Tibial nerve (tissue), 4 donors: ENCODE results near the gene DPAGT1. TPM values are rescaled to one million over a fixed set of nuclear protein-coding genes. Genes with fewer than 3 reads are reported as not detected.
A peak's percentile ranks its signal among the peaks of the same experiment; 100 is the strongest.

Experiments
- DNase-seq, 2 donors: peaks; one replicate each; pipeline ENCODE4 v3.0.0-alpha.2; 2019; ENCODE audit warnings: low spot score in 2 of 2
- H3K27ac ChIP-seq, 4 donors: fragments of 200-600 bp; sonication (generic) in 3 of 4; one replicate each; pipeline ENCODE4 v1.5.1; 2017 to 2019; ENCODE audit warnings: mild to moderate bottlenecking in 1 of 4
- H3K27me3 ChIP-seq, 2 donors: fragments of 200-600 bp; sonication (generic) in 1 of 2; one replicate each; pipeline versions ENCODE4 v1.5.1 to v1.6.0; 2017 to 2019
- H3K36me3 ChIP-seq, 3 donors: fragments of 200-600 bp; sonication (generic); one replicate each; pipeline ENCODE4 v1.5.1; 2018 to 2019
- H3K4me1 ChIP-seq, 4 donors: fragments of 200-600 bp; sonication (generic) in 3 of 4; one replicate each; pipeline ENCODE4 v1.5.1; 2017 to 2019
- H3K4me3 ChIP-seq, 4 donors: fragments of 200-600 bp; sonication (generic) in 3 of 4; one replicate each; pipeline ENCODE4 v1.5.1; 2017 to 2019; ENCODE audit warnings: mild to moderate bottlenecking in 1 of 4, moderate library complexity in 1 of 4
- H3K9me3 ChIP-seq, 4 donors: fragments of 200-600 bp; sonication (generic) in 3 of 4; one replicate each; pipeline ENCODE4 v1.5.1; 2017 to 2019
- CTCF ChIP-seq, 5 experiments: fragments of 200-600 bp in 3 of 5; fragments of 450-650 bp in 2 of 5; sonication (generic) in 3 of 5; IDR thresholded peaks; one replicate each; pipeline ENCODE4 v1.5.1; 2016 to 2019; ENCODE audit warnings: antibody characterized with exemption in 5 of 5, mild to moderate bottlenecking in 3 of 5, moderate library complexity in 2 of 5
- EP300 ChIP-seq, 2 donors: sonication (generic); formaldehyde crosslinking; IDR thresholded peaks; one replicate each; pipeline ENCODE4 v1.6.1; 2017; ENCODE audit warnings: antibody characterized with exemption in 2 of 2, mild to moderate bottlenecking in 1 of 2
- POLR2A ChIP-seq, 2 donors: fragments of 450-650 bp; IDR thresholded peaks; one replicate each; pipeline ENCODE4 v1.6.1; 2017; ENCODE audit warnings: antibody characterized with exemption in 2 of 2, mild to moderate bottlenecking in 2 of 2, moderate library complexity in 2 of 2
- WGBS, 2 donors: methylation state at CpG; one replicate each; pipeline ENCODE4 v1.1.5; 2018; 5-methylcytosine and 5-hydroxymethylcytosine counted together
- total RNA-seq, 4 donors: library from RNA; depleted of rRNA; stranded (reverse); fragments of >200 nt; gene quantifications; one replicate each; pipeline ENCODE4 v1.1.0, GENCODE V29; 2016

The DPAGT1 gene
- total RNA-seq, 4 donors from 2014 or later = 20.7 to 33.9 (median 23.5) TPM

GRCh38 chr11:119115484-119116234 lies 14.0 kb upstream of the DPAGT1 start:
- Histone ChIP-seq H3K27me3 (no peaks in the 10 kb centered on the region), H3K27ac (peak overlapping the region in 3 of 4 donors; percentile 47 to 60 (median 58)), H3K4me3 (peak overlapping the region in 2 of 4 donors; percentile 10 to 24), H3K4me1 (peaks cover 0 to 6% (median 2%) of the 10 kb centered on the region in 4 donors), H3K9me3 (no peaks in the 10 kb centered on the region), H3K36me3 (peaks cover 2 to 72% (median 13%) of the 10 kb centered on the region in 3 donors)
- peak in 1 of 2 donors; percentile 28 for DNase-seq
- WGBS, 2 donors = 59 to 60% methylated on average over 24 of the region's 24 CpGs
- no peak for TF ChIP-seq POLR2A (IDR thresholded peaks at IDR 0.05)
- no peak for TF ChIP-seq CTCF (IDR thresholded peaks at IDR 0.05)
- TF ChIP-seq EP300 (IDR thresholded peaks at IDR 0.05) = no peak

- no peaks in the 10 kb centered on the region for H3K27me3 ChIP-seq
- H3K27ac ChIP-seq = no peak overlapping the region
- DNase-seq = no peak
- TF ChIP-seq POLR2A (IDR thresholded peaks at IDR 0.05) = no peak
- no peak for TF ChIP-seq CTCF (IDR thresholded peaks at IDR 0.05)
- peaks cover 2 to 82% (median 15%) of the 10 kb centered on the region in 3 donors for H3K36me3 ChIP-seq
- H3K4me3 ChIP-seq = no peak overlapping the region
- 82 to 88% methylated on average over 5 of the region's 5 CpGs for WGBS, 2 donors
- H3K4me1 ChIP-seq = peaks cover 0 to 12% (median 3%) of the 10 kb centered on the region in 4 donors
- H3K9me3 ChIP-seq = no peaks in the 10 kb centered on the region
These were observed 12.7 kb upstream of the DPAGT1 start for GRCh38 chr11:119114351-119114750.

- peaks cover 0 to 18% (median 8%) of the 10 kb centered on the region in 4 donors for H3K4me1 ChIP-seq
- no peak overlapping the region for H3K4me3 ChIP-seq
- TF ChIP-seq CTCF (IDR thresholded peaks at IDR 0.05) (no peak), EP300 (IDR thresholded peaks at IDR 0.05) (no peak), POLR2A (IDR thresholded peaks at IDR 0.05) (no peak)
- H3K27me3 ChIP-seq = no peaks in the 10 kb centered on the region
- no peaks in the 10 kb centered on the region for H3K9me3 ChIP-seq
- 87 to 92% methylated on average over 7 to 8 of the region's 9 CpGs for WGBS, 2 donors
- no peak overlapping the region for H3K27ac ChIP-seq
- peaks cover 2 to 82% (median 15%) of the 10 kb centered on the region in 3 donors for H3K36me3 ChIP-seq
- DNase-seq = no peak
These were observed 12.1 kb upstream of the DPAGT1 start for GRCh38 chr11:119113716-119114115.

- H3K27ac ChIP-seq = no peak overlapping the region
- WGBS, 2 donors = 86 to 90% methylated on average over 12 of the region's 12 CpGs
- DNase-seq = no peak
- no peak overlapping the region for H3K4me3 ChIP-seq
- TF ChIP-seq EP300 (IDR thresholded peaks at IDR 0.05) (no peak), POLR2A (IDR thresholded peaks at IDR 0.05) (no peak), CTCF (IDR thresholded peaks at IDR 0.05) (no peak)
- peaks cover 2 to 77% (median 15%) of the 10 kb centered on the region in 3 donors for H3K36me3 ChIP-seq
- H3K27me3 ChIP-seq = no peaks in the 10 kb centered on the region
- peaks cover 0 to 29% (median 16%) of the 10 kb centered on the region in 4 donors for H3K4me1 ChIP-seq
- no peaks in the 10 kb centered on the region for H3K9me3 ChIP-seq
These were observed 10.8 kb upstream of the DPAGT1 start for GRCh38 chr11:119112314-119113020.
